Measurements from ENCODE around the gene SLC22A7. TPM values are rescaled to one million over a fixed set of nuclear protein-coding genes. Genes with fewer than 3 reads are reported as not detected.

The SLC22A7 gene
- polyA plus RNA-seq, 12 donors = 0.28 to 0.55 TPM; not detected in 10

DNA sequence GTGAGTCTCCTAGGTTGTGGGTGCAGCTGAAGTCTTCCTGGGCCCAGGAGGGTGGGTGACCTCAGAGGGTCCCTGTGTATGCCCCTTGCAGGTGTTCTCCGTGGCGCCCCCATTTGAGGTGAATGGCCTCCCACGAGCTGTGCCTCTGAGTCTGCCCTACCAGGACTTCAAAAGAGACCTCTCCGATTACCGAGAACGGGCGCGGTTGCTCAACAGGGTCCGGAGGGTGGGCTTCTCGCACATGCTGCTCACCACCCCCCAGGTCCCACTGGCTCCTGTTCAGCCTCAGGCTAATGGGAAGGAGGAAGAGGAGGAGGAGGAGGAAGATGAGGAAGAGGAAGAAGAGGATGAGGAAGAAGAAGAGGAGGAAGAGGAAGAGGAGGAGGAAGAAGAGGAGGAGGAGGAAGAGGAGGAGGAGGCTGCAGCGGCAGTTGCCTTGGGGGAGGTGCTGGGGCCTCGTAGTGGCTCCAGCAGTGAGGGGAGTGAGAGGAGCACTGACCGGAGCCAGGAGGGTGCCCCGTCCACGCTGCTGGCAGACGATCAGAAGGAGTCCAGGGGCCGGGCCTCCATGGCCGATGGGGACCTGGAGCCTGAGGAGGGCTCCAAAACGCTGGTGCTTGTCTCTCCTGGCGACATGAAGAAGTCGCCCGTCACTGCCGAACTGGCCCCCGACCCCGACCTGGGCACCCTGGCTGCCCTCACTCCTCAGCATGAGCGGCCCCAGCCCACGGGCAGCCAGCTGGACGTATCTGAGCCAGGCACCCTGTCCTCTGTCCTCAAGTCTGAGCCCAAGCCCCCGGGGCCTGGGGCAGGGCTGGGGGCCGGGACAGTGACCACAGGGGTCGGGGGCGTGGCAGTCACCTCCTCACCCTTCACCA lies 15.2 kb upstream of the SLC22A7 start:
- no peak for DNase-seq

- DNase-seq = no peak
These were observed 14.6 kb upstream of the SLC22A7 start for GRCh38 chr6:43283514-43283901.

DNA sequence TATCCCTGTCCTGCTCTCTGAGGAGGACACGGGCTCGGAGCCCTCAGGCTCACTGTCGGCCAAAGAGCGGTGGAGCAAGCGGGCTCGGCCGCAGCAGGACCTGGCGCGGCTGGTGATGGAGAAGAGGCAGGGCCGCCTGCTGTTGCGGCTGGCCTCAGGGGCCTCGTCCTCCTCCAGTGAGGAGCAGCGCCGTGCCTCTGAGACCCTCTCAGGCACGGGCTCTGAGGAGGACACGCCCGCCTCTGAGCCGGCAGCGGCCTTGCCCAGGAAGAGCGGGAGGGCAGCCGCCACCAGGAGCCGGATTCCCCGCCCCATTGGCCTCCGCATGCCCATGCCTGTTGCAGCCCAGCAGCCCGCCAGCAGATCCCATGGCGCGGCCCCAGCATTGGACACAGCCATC lies 14.2 kb upstream of the SLC22A7 start:
- DNase-seq = no peak

- DNase-seq = no peak
These were observed 12.9 kb upstream of the SLC22A7 start for GRCh38 chr6:43284991-43285781.

- DNase-seq = no peak
These were observed 12.2 kb upstream of the SLC22A7 start for GRCh38 chr6:43285832-43286231.

DNA sequence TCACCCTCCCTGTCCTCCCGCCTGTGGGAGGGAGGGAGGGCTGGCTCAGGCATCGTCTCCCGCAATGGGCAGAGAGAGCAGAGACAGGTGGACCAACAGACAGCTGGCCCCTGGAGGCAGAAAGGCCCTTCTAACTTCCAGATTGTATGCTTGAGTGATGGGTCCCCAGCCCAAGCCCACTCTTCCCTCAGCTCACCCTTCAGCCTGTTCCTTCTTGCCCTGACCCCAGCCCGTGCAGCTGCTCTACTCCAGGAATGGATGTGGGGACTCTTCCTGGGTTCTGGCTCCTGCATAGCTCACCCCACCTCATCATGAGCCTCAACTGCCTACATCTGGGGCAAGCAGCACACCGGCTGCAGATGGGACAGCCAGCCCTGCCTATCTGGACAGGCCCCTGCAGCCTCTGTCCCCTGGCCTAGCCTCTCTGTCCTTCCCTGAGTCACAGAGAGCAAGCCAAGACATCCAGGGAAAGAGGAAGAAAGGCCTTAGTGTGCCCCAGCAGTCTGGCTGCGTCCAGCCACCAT lies 11.5 kb upstream of the SLC22A7 start:
- DNase-seq = no peak

GRCh38 chr6:43286980-43287716 lies 10.9 kb upstream of the SLC22A7 start:
- no peak for DNase-seq

- no peak for DNase-seq
These were observed 10.1 kb upstream of the SLC22A7 start for GRCh38 chr6:43287717-43288679.

DNA sequence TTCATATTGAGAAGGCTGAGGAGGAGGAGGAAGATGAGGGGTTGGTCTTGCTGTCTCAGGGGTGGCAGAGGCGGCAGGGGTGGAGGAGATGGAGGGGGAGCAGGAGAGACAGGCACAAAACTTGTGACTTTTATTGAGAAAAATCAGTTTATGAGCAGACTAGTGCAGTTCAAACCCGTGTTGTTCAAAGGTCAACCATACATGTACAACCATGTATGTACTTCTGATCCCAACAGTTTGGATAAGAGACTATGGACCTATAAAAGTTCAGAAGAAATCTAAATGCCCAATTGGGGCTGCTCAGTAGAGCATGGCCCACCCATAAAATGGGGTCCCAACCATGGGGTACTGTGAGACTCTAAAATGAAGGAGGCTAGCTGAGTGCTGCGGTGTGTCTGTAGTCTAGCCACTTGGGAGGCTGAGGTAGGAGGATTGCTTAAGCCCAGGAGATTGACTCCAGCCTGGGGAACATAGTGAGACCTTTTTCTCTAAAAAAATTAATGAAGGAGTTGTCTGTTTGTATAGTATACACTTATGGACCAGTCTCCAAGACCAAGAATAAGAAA lies 7.6 kb upstream of the SLC22A7 start:
- DNase-seq = no peak

DNA sequence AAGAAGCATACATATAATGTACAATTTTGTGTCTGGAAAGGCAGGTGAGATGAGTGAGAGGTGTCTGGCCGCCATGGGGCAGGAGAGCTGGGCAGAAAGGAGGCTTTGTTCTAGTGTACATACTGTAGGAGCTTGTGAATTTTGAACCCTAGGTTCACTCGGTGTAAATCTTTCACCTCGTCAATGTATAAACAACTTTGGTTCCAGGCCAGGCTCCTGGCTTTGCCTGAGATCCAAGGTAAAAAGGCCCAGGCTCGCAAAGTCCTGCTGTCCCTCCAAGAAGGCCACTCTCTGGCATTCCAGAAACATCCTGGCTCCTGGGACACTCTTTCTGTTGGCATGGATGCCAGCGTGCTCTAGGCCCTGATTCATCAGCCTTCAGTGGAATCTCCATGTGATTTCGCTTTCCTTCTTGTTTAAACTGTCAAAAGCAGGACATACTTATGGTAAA lies 7.1 kb upstream of the SLC22A7 start:
- DNase-seq = no peak

GRCh38 chr6:43291708-43292107 lies 6.4 kb upstream of the SLC22A7 start:
- no peak for DNase-seq

DNA sequence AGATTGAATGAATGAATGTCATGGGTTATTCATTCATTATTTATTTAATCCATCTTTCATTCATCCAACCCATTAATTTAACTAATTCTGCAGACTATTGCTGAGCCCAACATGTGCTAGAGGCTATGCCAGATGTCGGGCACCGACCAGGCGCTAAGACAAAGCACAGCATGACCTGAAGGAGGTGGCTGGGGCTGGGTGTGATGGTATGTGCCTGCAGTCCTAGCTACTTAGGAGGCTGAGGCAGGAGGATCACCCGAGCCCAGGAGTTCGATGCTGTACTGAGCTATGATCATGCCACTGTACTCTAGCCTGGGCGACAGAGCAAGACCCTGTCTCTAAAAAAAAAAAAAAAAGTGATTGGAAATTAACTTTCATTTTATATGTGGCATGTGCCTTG lies 5.7 kb upstream of the SLC22A7 start:
- no peak for DNase-seq

DNA sequence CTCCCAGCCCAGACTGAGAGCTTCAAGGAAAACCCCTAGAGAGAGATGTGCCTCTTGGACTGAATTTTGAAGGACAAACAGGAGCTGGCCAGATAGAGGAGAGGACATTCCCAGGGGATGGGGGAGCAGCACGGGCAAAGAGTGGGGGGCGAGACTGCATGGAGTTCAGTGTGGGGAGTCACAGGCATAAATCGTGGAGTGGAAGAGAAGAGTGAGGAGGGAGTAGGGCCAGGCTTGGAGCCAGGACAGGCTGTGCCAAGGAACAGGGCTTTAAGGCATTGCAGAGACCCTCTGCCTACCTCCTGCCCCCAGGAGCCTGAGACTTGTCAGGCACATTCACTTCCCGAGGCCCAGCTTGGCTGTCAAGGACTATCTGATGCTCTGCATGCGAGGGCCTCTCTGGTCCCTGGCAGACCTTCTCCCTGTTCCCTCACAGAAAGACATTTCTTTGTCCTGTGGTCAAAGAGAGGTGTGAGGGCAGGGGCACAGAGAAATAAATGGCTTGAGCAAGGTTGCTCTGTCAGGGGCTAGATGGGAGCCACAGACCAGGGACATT lies 5.2 kb upstream of the SLC22A7 start:
- DNase-seq = no peak

DNA sequence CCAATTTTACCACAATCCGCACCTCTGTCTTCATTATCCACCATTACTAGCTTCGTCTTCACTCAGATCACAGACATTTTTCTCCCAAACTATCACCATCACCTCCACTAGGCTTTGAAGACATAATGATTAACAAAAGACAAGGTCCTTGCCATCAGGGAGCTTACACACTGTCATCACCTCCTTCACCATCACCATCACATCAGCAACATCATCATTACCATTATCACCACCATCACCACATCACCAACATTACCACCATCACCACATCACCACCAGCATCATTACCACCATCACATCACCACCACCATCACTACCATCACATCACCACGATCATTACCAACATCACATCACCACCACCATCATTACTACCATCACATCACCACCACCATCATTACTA lies 4.4 kb upstream of the SLC22A7 start:
- no peak for DNase-seq

GRCh38 chr6:43294536-43294935 lies 3.5 kb upstream of the SLC22A7 start:
- no peak for DNase-seq

DNA sequence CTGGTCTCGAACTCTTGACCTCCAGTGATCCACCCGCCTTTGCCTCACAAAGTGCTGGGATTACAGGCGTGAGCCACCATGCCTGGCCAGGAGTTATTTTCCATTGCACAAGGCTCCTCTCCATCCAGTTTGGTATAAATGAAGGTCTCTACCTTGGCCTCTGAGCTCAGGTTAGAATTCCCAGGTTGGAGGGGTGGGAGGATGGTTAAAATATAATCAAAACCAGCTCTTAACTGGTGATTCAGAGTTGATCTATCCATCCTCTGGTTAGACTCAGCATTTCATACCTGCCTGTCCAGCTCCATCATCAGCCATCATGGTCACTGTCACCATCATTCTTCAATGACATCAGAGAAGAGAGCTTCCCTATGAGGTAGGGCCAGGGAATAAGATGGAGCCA lies 2.6 kb upstream of the SLC22A7 start:
- DNase-seq = no peak

DNA sequence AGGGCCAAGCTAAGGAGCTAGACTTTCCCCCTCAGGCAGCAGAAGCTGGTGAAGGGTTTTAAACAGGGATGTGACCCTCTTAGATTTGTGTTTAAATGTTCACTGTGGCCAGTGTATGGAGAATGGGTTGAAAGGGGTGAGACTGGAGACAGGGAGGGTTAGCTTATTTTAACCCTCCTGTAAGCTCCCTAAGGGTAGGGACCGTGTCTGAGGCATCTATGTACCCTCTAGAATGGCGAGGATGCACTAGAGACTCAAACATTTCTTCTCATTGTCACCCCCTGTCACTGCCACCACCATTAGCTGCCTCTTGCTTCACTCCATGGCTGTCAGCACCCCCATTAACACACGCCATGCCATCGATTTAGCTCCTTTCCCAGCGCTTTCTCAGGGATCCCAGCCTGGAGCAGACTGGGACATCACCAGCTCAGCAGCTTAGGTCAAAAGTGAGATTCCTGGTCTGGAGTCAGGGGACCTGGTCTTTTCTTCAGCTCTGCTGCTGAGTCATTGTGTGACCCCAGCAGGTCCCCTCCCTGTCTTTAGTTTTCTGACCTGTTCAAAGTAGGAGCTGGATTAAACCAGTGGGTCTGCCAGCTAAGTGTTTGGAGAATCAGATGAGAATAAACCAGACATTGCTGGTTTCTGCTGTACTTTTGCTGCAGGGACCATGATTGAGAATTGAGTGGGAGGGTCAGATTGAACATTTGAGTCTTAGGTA lies 1.1 kb upstream of the SLC22A7 start:
- no peak for DNase-seq

DNA sequence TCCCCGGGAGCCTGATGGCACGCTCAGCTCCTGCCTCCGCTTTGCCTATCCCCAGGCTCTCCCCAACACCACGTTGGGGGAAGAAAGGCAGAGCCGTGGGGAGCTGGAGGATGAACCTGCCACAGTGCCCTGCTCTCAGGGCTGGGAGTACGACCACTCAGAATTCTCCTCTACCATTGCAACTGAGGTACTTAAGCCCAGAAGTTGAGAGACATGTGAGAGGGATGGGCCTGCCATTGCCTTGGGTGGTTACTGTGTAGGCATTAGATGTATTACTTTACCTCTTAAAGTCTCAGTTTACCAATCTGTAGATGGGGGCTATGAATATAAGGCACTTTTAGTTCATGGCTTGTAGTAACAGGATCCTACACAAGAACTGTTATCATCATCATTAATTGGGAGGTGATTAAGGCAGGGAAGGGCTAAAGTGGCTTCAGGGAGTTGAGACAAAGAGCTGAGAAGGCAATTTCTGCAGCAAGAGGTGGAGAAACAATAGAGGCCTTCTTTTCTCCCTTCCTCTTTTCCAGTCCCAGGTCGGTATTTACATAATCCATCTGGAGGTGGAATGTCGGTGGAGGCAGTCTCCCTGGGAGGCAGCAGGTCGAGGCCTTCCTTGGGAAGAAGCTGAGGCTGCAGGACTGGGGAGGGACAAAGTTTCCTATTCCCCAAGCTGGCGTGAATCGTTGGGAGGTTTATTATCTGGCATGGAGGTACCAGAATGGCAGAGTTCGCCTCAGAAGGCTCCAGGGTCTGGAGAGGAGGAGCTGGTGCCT lies 691 bp downstream of the SLC22A7 start:
- DNase-seq = no peak

All from muscle of arm (tissue), 12 donors.